Non-pigmented ciliary epithelial cell (primary cell): ENCODE results near the gene TBX15.

ENCODE experiments used
- DNase-seq: peaks from one replicate; pipeline ENCODE4 v3.0.0-alpha.2; 2010; ENCODE audit warnings: low read depth

TBX15 gene

GRCh38 chr1:118984722-118985639 lies 3.2 kb downstream of the TBX15 start:
- no peak for DNase-seq

GRCh38 chr1:118984086-118984721 lies 3.9 kb downstream of the TBX15 start:
- no peak for DNase-seq

GRCh38 chr1:118983558-118984041 lies 4.5 kb downstream of the TBX15 start:
- no peak for DNase-seq

- DNase-seq = no peak
Measured at GRCh38 chr1:118982821-118983557, 5.2 kb downstream of the TBX15 start.

- no peak for DNase-seq
Measured at GRCh38 chr1:118982266-118982665, 5.9 kb downstream of the TBX15 start.

- DNase-seq = no peak
Measured at GRCh38 chr1:118981436-118981835, 6.7 kb downstream of the TBX15 start.

- DNase-seq = no peak
Measured at GRCh38 chr1:118979754-118980575, 8.2 kb downstream of the TBX15 start.

- no peak for DNase-seq
Measured at GRCh38 chr1:118978914-118979701, 9.0 kb downstream of the TBX15 start.

GRCh38 chr1:118977600-118977999 lies 10.5 kb downstream of the TBX15 start:
- DNase-seq = no peak

- no peak for DNase-seq
Measured at GRCh38 chr1:118974661-118975060, 13.5 kb downstream of the TBX15 start.

GRCh38 chr1:118973531-118974137 lies 14.5 kb downstream of the TBX15 start:
- no peak for DNase-seq

GRCh38 chr1:118973032-118973431 lies 15.1 kb downstream of the TBX15 start:
- DNase-seq = no peak

GRCh38 chr1:118970451-118970850 lies 17.7 kb downstream of the TBX15 start:
- no peak for DNase-seq

- peak; percentile 36 for DNase-seq
Measured at GRCh38 chr1:118963456-118964430, 24.4 kb downstream of the TBX15 start.

- DNase-seq = no peak
Measured at GRCh38 chr1:118963138-118963455, 25.0 kb downstream of the TBX15 start.

- no peak for DNase-seq
Measured at GRCh38 chr1:118961156-118961555, 27.0 kb downstream of the TBX15 start.

- no peak for DNase-seq
Measured at GRCh38 chr1:118960567-118961136, 27.5 kb downstream of the TBX15 start.

- no peak for DNase-seq
Measured at GRCh38 chr1:118960026-118960561, 28.0 kb downstream of the TBX15 start.
